IMR-90 (cell line): ENCODE data around the gene SETD3. TPM values are rescaled to one million over a fixed set of nuclear protein-coding genes. Genes with fewer than 3 reads are reported as not detected.
A peak's percentile ranks its signal among the peaks of the same experiment; 100 is the strongest.

Experiments
- ATAC-seq: fragments of 200-7000 bp; cut with Tn5 transposase; 2 replicates; pipeline ENCODE4 v1.9.1; 2020; ENCODE audit warnings: low read depth, mild to moderate bottlenecking, moderate library complexity
- BruUV-seq: library from RNA; stranded (reverse); fragments of 400-500 nt; replicated peaks from 2 replicates; lab custom pipeline; 2021; lab: Mats Ljungman, UMichigan
- CTCF ChIA-PET: fragments of 300-600 bp; formaldehyde crosslinking; extraction: SDS; loops from one replicate; lab custom pipeline; 2021; ENCODE audit warnings: antibody characterized with exemption; lab: Yijun Ruan, JAX
- POLR2A ChIA-PET: fragments of 300-600 bp; sonication (Branson Sonifier 250); formaldehyde crosslinking; loops from one replicate; lab custom pipeline; 2022; ENCODE audit warnings: antibody characterized with exemption; ENCODE audit not compliant: unreplicated experiment; lab: Charles Lee
- DNase-seq: peaks from one replicate; pipeline ENCODE4 v3.0.0; 2013
- H2AFZ ChIP-seq: replicated peaks from 2 replicates; pipeline ENCODE3; 2013; ENCODE audit warnings: low read length, mild to moderate bottlenecking; ENCODE audit not compliant: poor library complexity
- H2AK5ac ChIP-seq: 2 replicates; pipeline ENCODE4 v1.6.1; 2013; ENCODE audit warnings: low read depth, low read length, inconsistent platforms
- H2AK9ac ChIP-seq: replicated peaks from 2 replicates; pipeline ENCODE3; 2013; ENCODE audit warnings: mild to moderate bottlenecking, low read depth, low read length, moderate library complexity; ENCODE audit not compliant: poor library complexity
- H2BK120ac ChIP-seq: 2 replicates; pipeline ENCODE4 v1.6.1; 2013; ENCODE audit warnings: low read depth, low read length, inconsistent platforms
- H2BK15ac ChIP-seq: 3 replicates; pipeline ENCODE4 v1.6.1; 2013; ENCODE audit warnings: low read depth, low read length, inconsistent platforms
- H2BK20ac ChIP-seq: 2 replicates; pipeline ENCODE4 v1.6.1; 2013; ENCODE audit warnings: low read depth, mild to moderate bottlenecking, inconsistent platforms, low read length, moderate library complexity
- H2BK5ac ChIP-seq: 2 replicates; pipeline ENCODE4 v1.6.1; 2013; ENCODE audit warnings: mild to moderate bottlenecking, low read depth, low read length, inconsistent platforms; ENCODE audit not compliant: poor library complexity, severe bottlenecking
- H3K14ac ChIP-seq: replicated peaks from 2 replicates; pipeline ENCODE4 v1.6.1; 2013; ENCODE audit warnings: low read depth, low read length, inconsistent platforms
- H3K18ac ChIP-seq: 2 replicates; pipeline ENCODE4 v1.6.1; 2013; ENCODE audit warnings: low read depth, low read length, control low read depth
- H3K23ac ChIP-seq: 2 replicates; pipeline ENCODE4 v1.6.1; 2013; ENCODE audit warnings: low read depth, low read length, inconsistent platforms
- H3K27ac ChIP-seq: 2 replicates; pipeline ENCODE4 v1.5.1; 2013; ENCODE audit warnings: mild to moderate bottlenecking, control low read depth, low read length; ENCODE audit not compliant: insufficient read depth
- H3K27me3 ChIP-seq: 2 replicates; pipeline ENCODE4 v1.6.1; 2013; ENCODE audit warnings: low read length; ENCODE audit not compliant: control insufficient read depth, insufficient read depth
- H3K36me3 ChIP-seq: 2 replicates; pipeline ENCODE4 v1.6.1; 2013; ENCODE audit warnings: low read length, mixed read lengths; ENCODE audit not compliant: control insufficient read depth, insufficient read depth
- H3K4ac ChIP-seq: 2 replicates; pipeline ENCODE4 v1.6.1; 2013; ENCODE audit warnings: low read depth, low read length, inconsistent platforms
- H3K4me1 ChIP-seq: 2 replicates; pipeline ENCODE4 v1.6.1; 2013; ENCODE audit warnings: low read length, mixed read lengths; ENCODE audit not compliant: control insufficient read depth, insufficient read depth
- H3K4me2 ChIP-seq: 2 replicates; pipeline ENCODE4 v1.6.1; 2013; ENCODE audit warnings: low read depth, mild to moderate bottlenecking, control low read depth, low read length, moderate library complexity
- H3K4me3 ChIP-seq: 2 replicates; pipeline ENCODE4 v1.5.1; 2013; ENCODE audit warnings: low read depth, mild to moderate bottlenecking, control low read depth, low read length, moderate library complexity; ENCODE audit not compliant: insufficient read depth
- H3K56ac ChIP-seq: 2 replicates; pipeline ENCODE4 v1.6.1; 2013; ENCODE audit warnings: low read length, inconsistent platforms; ENCODE audit not compliant: insufficient read depth; ENCODE audit errors: extremely low read depth
- H3K79me1 ChIP-seq, 2 experiments: 2 replicates each; pipeline ENCODE4 v1.6.1; 2013; ENCODE audit warnings: low read length in 2 of 2, inconsistent platforms in 1 of 2, low read depth in 1 of 2
- H3K9ac ChIP-seq: 2 replicates; pipeline ENCODE4 v1.6.1; 2013; ENCODE audit warnings: low read depth, low read length, control low read depth
- H3K9me1 ChIP-seq: 2 replicates; pipeline ENCODE4 v1.6.1; 2013; ENCODE audit warnings: low read length, inconsistent platforms; ENCODE audit not compliant: insufficient read depth
- H3K9me3 ChIP-seq: 2 replicates; pipeline ENCODE4 v1.6.1; 2013; ENCODE audit warnings: low read length; ENCODE audit not compliant: control insufficient read depth, insufficient read depth
- H4K20me1 ChIP-seq: 2 replicates; pipeline ENCODE4 v1.6.1; 2013; ENCODE audit warnings: low read length, inconsistent platforms; ENCODE audit not compliant: insufficient read depth
- H4K5ac ChIP-seq: 2 replicates; pipeline ENCODE4 v1.6.1; 2013; ENCODE audit warnings: mild to moderate bottlenecking, low read depth, low read length, control low read depth
- H4K8ac ChIP-seq, 2 experiments: 2 replicates each; pipeline ENCODE4 v1.6.1; 2013; ENCODE audit warnings: low read depth in 2 of 2, low read length in 2 of 2, control low read depth in 1 of 2, inconsistent platforms in 1 of 2
- H4K91ac ChIP-seq: 2 replicates; pipeline ENCODE4 v1.6.1; 2013; ENCODE audit warnings: low read depth, low read length, inconsistent platforms; ENCODE audit not compliant: insufficient read depth
- BHLHE40 ChIP-seq: fragments of 150-350 bp; IDR thresholded peaks from 2 replicates; pipeline ENCODE4 v1.6.1; 2016; ENCODE audit warnings: mild to moderate bottlenecking, low read depth, low read length
- CEBPB ChIP-seq: IDR thresholded peaks from 2 replicates; pipeline ENCODE4 v1.6.1; 2012; ENCODE audit warnings: low read depth, low read length, improper control_type of control experiment
- CHD1 ChIP-seq: IDR thresholded peaks from 2 replicates; pipeline ENCODE4 v1.6.1; 2012; ENCODE audit warnings: low read depth, low read length, improper control_type of control experiment
- ELK1 ChIP-seq: fragments of 150-350 bp; IDR thresholded peaks from 2 replicates; pipeline ENCODE4 v1.6.1; 2016; ENCODE audit warnings: low read depth, mild to moderate bottlenecking, low read length, moderate library complexity, borderline replicate concordance
- FOS ChIP-seq: fragments of 150-350 bp; IDR thresholded peaks from 2 replicates; pipeline ENCODE4 v1.6.1; 2016; ENCODE audit warnings: low read depth, low read length
- MAZ ChIP-seq: IDR thresholded peaks from 2 replicates; pipeline ENCODE4 v1.6.1; 2012; ENCODE audit warnings: low read depth, mild to moderate bottlenecking, low read length, improper control_type of control experiment, moderate library complexity, borderline replicate concordance
- NFE2L2 ChIP-seq: fragments of 150-350 bp; IDR thresholded peaks from 2 replicates; pipeline ENCODE4 v1.6.1; 2016; ENCODE audit warnings: low read depth, mild to moderate bottlenecking, low read length
- RAD21 ChIP-seq: IDR thresholded peaks from 2 replicates; pipeline ENCODE4 v1.6.1; 2012; ENCODE audit warnings: low read length, improper control_type of control experiment
- RCOR1 ChIP-seq: IDR thresholded peaks from 2 replicates; pipeline ENCODE4 v1.6.1; 2012; ENCODE audit warnings: mild to moderate bottlenecking, low read length, improper control_type of control experiment; ENCODE audit not compliant: insufficient replicate concordance
- RFX5 ChIP-seq: IDR thresholded peaks from 2 replicates; pipeline ENCODE4 v1.8.0; 2012; ENCODE audit warnings: low read depth, mild to moderate bottlenecking, low read length, moderate library complexity
- SMC3 ChIP-seq: fragments of 150-350 bp; IDR thresholded peaks from 2 replicates; pipeline ENCODE4 v1.6.1; 2016; ENCODE audit warnings: low read depth, mild to moderate bottlenecking, antibody characterized with exemption, low read length, moderate library complexity
- USF2 ChIP-seq: fragments of 150-350 bp; IDR thresholded peaks from 2 replicates; pipeline ENCODE4 v1.6.1; 2017; ENCODE audit warnings: mild to moderate bottlenecking, antibody characterized with exemption, low read length, low read depth
- WGBS, 2 experiments: methylation state at CpG; one replicate each; pipeline versions ENCODE4 v1.1.5 to v1.1.7; 2013; ENCODE audit warnings: missing lambda C conversion rate in 2 of 2; ENCODE audit not compliant: insufficient read length in 1 of 2; ENCODE audit errors: extremely low coverage in 2 of 2; 5-methylcytosine and 5-hydroxymethylcytosine counted together
- dilution Hi-C: fragments of 300-500 bp; cut with HindIII; formaldehyde crosslinking; loops from one replicate; pipeline ENCODE4 v1.14.3; 2018; ENCODE audit warnings: low sequenced_read_pairs; ENCODE audit not compliant: unreplicated experiment
- in situ Hi-C: fragments of 300-500 bp; cut with MboI; formaldehyde crosslinking; loops from 3 replicates; pipeline ENCODE4 v1.14.3; 2019; ENCODE audit warnings: low sequenced_read_pairs, inconsistent platforms, mixed read lengths
- intact Hi-C: fragments of 100-400 bp; cut with micrococcal nuclease; formaldehyde crosslinking; loops from 2 replicates; pipeline ENCODE4 v1.10.0; 2022
- polyA plus RNA-seq, 3 experiments: library from polyadenylated mRNA; depleted of rRNA; stranded (reverse); fragments of >200 nt; gene quantifications; 2 replicates each; pipeline ENCODE4 v1.2.3, GENCODE V29; 2012; ENCODE audit warnings: low replicate concordance in 1 of 3
- total RNA-seq: library from RNA; depleted of rRNA; stranded (reverse); fragments of >200 nt; gene quantifications from 2 replicates; pipeline ENCODE4 v1.2.3, GENCODE V29; 2012
- TF ChIP-seq, protein P1 (sequence below): conservative IDR thresholded peaks from 2 replicates; pipeline ENCODE4 v1.5.1; 2012; ENCODE audit warnings: mild to moderate bottlenecking, low read depth, low read length, improper control_type of control experiment

The SETD3 gene
- total and polyA plus RNA-seq, 2 of the 4 experiments (the other 2 are of a cell fraction): 18.8 to 31.9 TPM

- no peak overlapping the region for H2AK5ac ChIP-seq
- no peak overlapping the region for H4K5ac ChIP-seq
- peaks cover 5% of the 10 kb centered on the region for H3K36me3 ChIP-seq
- H2BK120ac ChIP-seq: no peak overlapping the region
- no peak overlapping the region for H3K18ac ChIP-seq
- no peaks in the 10 kb centered on the region for H3K9me3 ChIP-seq
- DNase-seq (no peak), ATAC-seq (no peak)
- intact Hi-C loops (no loop called here), in situ Hi-C loops (no loop called here), dilution Hi-C loops (no loop called here)
- no peak overlapping the region for H3K4me3 ChIP-seq
- H3K27me3 ChIP-seq: no peaks in the 10 kb centered on the region
- H2AK9ac ChIP-seq: no peak overlapping the region
- H3K4me1 ChIP-seq: peaks cover 25% of the 10 kb centered on the region
- H3K14ac ChIP-seq: no peak overlapping the region
- no peak overlapping the region for H3K9ac ChIP-seq
- 0 out of 2 replicates have a peak overlapping the region, but pooled peaks have one; percentile 2 for H3K4ac ChIP-seq
- H3K27ac ChIP-seq: no peak overlapping the region
- POLR2A ChIA-PET: no interaction called here
- no peak overlapping the region for H2BK5ac ChIP-seq
- no peak overlapping the region for H2BK15ac ChIP-seq
- CTCF ChIA-PET: no interaction called here
- peaks cover 20 to 76% of the 10 kb centered on the region in 2 experiments for H3K79me1 ChIP-seq
- H3K56ac ChIP-seq: no peak overlapping the region
- no peak overlapping the region for H4K91ac ChIP-seq
- BruUV-seq: no TSS peak
- H2AFZ ChIP-seq: no peak overlapping the region
- H2BK20ac ChIP-seq: no peak overlapping the region
- peaks cover 10% of the 10 kb centered on the region for H3K9me1 ChIP-seq
- peaks cover 41% of the 10 kb centered on the region for H4K20me1 ChIP-seq
- no peak for TF ChIP-seq NFE2L2
- no peak for TF ChIP-seq CHD1
- TF ChIP-seq USF2: no peak
- no peak for TF ChIP-seq ELK1
- TF ChIP-seq FOS: no peak
- no peak for TF ChIP-seq BHLHE40
- TF ChIP-seq MAZ: no peak
- TF ChIP-seq RCOR1: no peak
- no peak for TF ChIP-seq RFX5
- TF ChIP-seq CEBPB: no peak
- TF ChIP-seq SMC3: no peak
- TF ChIP-seq, protein P1, sequence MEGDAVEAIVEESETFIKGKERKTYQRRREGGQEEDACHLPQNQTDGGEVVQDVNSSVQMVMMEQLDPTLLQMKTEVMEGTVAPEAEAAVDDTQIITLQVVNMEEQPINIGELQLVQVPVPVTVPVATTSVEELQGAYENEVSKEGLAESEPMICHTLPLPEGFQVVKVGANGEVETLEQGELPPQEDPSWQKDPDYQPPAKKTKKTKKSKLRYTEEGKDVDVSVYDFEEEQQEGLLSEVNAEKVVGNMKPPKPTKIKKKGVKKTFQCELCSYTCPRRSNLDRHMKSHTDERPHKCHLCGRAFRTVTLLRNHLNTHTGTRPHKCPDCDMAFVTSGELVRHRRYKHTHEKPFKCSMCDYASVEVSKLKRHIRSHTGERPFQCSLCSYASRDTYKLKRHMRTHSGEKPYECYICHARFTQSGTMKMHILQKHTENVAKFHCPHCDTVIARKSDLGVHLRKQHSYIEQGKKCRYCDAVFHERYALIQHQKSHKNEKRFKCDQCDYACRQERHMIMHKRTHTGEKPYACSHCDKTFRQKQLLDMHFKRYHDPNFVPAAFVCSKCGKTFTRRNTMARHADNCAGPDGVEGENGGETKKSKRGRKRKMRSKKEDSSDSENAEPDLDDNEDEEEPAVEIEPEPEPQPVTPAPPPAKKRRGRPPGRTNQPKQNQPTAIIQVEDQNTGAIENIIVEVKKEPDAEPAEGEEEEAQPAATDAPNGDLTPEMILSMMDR: no peak
- no peak for TF ChIP-seq RAD21
- no peak overlapping the region for H4K8ac ChIP-seq
- H3K23ac ChIP-seq: no peak overlapping the region
- H3K4me2 ChIP-seq: no peak overlapping the region
- WGBS, 2 experiments: 100% methylated on average over 1 of the region's 8 CpGs; no CpG with 5 or more reads in 1 of the 2 experiments
Measured at GRCh38 chr14:99519347-99519881, 38.8 kb upstream of the SETD3 start.
